ENCODE data around the gene DAD1.

The DAD1 gene

DNA sequence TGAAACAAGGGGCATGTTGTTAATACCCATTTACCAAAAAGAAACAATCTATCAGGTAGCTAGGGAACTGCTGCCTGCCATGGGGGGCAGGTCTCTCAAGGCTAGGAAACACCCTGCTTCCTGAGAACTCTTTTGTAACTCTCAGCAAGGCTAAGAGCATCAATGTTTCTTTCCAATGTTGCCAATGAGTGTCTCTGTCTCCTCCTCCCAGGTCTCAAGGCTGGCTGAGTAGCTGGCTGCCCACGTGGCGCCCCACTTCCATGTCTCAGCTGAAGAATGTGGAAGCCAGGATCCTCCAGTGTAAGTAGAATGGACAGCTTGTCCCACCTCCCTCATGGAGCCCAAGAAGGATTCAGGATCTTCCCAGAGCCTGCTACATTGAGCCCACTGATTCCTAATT is 12.4 kb upstream of the DAD1 start:
- DNase-seq (ENCODE audit: low read depth) = no peak
- no peak overlapping the region for H3K4me3 ChIP-seq (ENCODE audit: low read depth, low read length)
- in situ Hi-C loops (cut with HindIII; ENCODE audit: low sequenced_read_pairs) = no loop called here
- TF ChIP-seq, protein P1, sequence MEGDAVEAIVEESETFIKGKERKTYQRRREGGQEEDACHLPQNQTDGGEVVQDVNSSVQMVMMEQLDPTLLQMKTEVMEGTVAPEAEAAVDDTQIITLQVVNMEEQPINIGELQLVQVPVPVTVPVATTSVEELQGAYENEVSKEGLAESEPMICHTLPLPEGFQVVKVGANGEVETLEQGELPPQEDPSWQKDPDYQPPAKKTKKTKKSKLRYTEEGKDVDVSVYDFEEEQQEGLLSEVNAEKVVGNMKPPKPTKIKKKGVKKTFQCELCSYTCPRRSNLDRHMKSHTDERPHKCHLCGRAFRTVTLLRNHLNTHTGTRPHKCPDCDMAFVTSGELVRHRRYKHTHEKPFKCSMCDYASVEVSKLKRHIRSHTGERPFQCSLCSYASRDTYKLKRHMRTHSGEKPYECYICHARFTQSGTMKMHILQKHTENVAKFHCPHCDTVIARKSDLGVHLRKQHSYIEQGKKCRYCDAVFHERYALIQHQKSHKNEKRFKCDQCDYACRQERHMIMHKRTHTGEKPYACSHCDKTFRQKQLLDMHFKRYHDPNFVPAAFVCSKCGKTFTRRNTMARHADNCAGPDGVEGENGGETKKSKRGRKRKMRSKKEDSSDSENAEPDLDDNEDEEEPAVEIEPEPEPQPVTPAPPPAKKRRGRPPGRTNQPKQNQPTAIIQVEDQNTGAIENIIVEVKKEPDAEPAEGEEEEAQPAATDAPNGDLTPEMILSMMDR (IDR thresholded peaks at IDR 0.05; ENCODE audit: low read depth, low read length, missing control alignments) = no peak

DNA sequence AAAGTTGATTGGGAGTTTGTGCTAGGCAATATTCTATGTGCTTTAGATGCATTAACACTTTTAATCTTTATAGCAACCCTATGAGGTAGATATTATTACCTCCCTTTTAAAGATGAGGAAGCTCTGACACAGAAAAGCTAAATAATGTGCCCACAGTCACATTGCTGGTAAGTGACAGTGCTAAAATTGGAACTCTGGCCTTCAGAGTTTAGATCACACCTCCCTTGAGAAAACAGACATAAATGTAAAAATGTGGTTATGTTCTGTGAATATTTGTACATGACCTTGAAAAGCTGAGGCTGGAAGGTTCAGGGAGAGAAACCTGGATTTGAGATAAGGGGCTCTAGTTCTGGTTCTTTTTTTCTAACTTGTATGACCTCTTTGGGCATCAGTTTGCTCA is 11.0 kb upstream of the DAD1 start:
- no peak for DNase-seq (ENCODE audit: low read depth)
- in situ Hi-C loops (cut with HindIII; ENCODE audit: low sequenced_read_pairs) = no loop called here
- H3K4me3 ChIP-seq (ENCODE audit: low read depth, low read length) = no peak overlapping the region
- TF ChIP-seq, protein P1 (IDR thresholded peaks at IDR 0.05; ENCODE audit: low read depth, low read length, missing control alignments) = no peak

DNA sequence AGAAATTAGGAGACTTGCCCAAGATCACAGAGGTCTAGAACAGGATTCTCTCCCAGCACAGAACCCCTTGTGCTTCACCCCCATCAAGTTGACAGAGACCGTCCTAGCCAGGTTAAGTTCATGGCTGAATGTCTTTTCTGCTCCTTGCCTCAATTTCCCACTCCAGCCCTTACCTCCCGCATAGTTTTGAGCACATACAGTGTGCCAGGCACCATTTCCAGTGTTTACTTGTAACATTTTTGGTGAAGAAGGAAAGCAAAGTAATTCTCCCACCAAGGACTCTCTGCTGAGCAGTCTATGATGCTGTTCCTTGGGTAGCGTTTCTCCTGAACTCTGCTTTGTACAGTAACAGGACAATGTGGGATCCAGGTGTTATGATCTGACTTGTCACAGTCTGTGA is 10.3 kb upstream of the DAD1 start:
- in situ Hi-C loops (cut with HindIII; ENCODE audit: low sequenced_read_pairs) = no loop called here
- H3K4me3 ChIP-seq (ENCODE audit: low read depth, low read length) = peak overlapping the region; percentile 74
- TF ChIP-seq, protein P1 (IDR thresholded peaks at IDR 0.05; ENCODE audit: low read depth, low read length, missing control alignments) = no peak
- DNase-seq (ENCODE audit: low read depth) = no peak

DNA sequence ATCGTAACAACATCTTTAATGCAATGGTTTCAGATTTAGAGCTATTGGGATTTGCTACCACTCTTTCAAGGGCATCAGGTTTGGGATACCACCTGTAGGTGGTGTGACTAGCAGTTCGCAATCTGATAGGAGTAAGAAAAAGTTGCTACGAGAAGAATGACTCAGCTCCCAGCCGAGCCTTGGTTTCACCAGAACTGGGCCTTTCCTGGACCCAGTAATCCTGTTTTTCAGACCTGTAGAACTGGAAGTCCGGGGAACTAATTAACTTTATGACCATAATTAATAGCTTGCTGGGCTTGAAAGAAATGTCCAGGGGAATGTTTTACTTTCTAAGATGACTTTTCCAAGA is 9.8 kb upstream of the DAD1 start:
- in situ Hi-C loops (cut with HindIII; ENCODE audit: low sequenced_read_pairs) = no loop called here
- DNase-seq (ENCODE audit: low read depth) = peak; percentile 28

DNA sequence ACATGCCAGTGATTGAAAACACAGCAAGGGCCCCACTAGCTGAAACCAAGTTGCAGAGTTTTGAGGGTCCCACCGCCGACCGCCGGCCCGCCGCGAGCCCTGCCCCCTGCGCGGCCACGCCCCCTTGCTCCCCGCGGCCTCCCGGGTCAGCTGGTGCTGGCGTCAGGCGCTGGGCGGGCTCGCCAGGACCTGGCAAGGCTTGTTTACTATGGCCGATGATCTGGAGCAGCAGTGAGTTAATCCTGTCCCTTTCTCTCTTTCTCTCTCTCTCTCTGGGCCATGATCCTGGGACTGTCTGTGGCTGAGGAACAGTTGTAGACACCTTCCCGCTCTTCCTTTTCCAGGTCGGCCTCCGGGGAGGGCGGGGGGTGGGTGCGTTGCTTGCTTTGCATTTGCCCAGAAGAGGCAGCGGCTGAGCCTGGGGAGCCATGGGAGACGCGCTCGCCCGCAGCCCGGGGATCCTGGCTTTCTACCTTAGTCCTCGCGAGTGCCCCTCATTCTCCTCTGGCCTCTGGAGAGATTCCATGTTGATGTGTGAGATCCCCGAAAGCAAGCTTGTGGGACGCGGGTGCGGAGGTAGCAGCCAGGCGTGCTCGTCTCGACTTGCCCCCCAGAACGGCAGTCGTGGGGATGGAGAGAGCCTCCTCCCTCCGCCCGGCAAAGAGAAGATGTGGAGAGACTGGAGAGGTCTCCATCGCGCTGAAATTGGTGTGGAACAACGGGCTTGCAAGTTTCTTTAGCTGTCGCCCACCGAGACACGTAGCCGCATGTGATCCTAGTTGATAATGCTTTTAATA is 9.3 kb upstream of the DAD1 start, which contains the start of gene ABHD4:
Gene ABHD4 (plus strand): TSS at position 202 of the 797 bp plus-strand sequence. CDS start 7 bp downstream, at position 209.
- TF ChIP-seq, protein P1 (IDR thresholded peaks at IDR 0.05; ENCODE audit: low read depth, low read length, missing control alignments) = no peak
- no peak for DNase-seq (ENCODE audit: low read depth)
- peak within 1 kb of the TSS; percentile 74 for H3K4me3 ChIP-seq (ENCODE audit: low read depth, low read length)
- in situ Hi-C loops (cut with HindIII; ENCODE audit: low sequenced_read_pairs) = no loop called here

More for the DNA sequence above, 9.8 kb upstream of the DAD1 start:
- TF ChIP-seq, protein P1 (IDR thresholded peaks at IDR 0.05; ENCODE audit: low read depth, low read length, missing control alignments) = peak; percentile 45
- H3K4me3 ChIP-seq (ENCODE audit: low read depth, low read length) = peak overlapping the region; percentile 74

DNA sequence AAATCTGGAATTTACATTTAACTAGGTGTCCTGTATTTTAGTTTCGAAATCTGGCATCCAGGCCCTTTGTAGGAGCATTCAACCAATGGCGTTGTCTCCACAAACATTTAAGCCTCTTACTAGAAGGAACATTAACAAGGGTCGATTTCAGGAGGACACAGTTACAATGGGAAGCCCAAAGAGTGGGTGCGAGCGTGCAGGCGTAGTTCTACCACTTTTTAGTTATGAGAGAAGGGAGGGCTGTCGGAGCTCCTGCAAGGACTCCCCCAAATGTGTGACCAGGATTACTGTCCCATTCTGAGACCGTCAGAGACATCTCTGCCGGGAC is 8.7 kb upstream of the DAD1 start:
- DNase-seq (ENCODE audit: low read depth) = no peak
- in situ Hi-C loops (cut with HindIII; ENCODE audit: low sequenced_read_pairs) = no loop called here
- TF ChIP-seq, protein P1 (IDR thresholded peaks at IDR 0.05; ENCODE audit: low read depth, low read length, missing control alignments) = no peak
- H3K4me3 ChIP-seq (ENCODE audit: low read depth, low read length) = peak overlapping the region; percentile 74
